Neural crest cell (in vitro differentiated cells): ENCODE measurements around the gene ZNF385B. TPM values are rescaled to one million over a fixed set of nuclear protein-coding genes. Genes with fewer than 3 reads are reported as not detected.

Experiments
- DNase-seq: peaks from one replicate; pipeline ENCODE4 v3.0.0; 2021; ENCODE audit warnings: low read depth, mixed read lengths, low spot score
- H3K27ac Mint-ChIP-seq: one replicate; pipeline ENCODE4 v1.8.0; 2021; ENCODE audit warnings: mild to moderate bottlenecking, mixed read lengths; ENCODE audit not compliant: unreplicated experiment
- H3K27me3 Mint-ChIP-seq: 2 replicates; pipeline ENCODE4 v1.8.0; 2021; ENCODE audit warnings: low read depth, mild to moderate bottlenecking, mixed read lengths
- H3K36me3 Mint-ChIP-seq: 2 replicates; pipeline ENCODE4 v1.8.0; 2021; ENCODE audit warnings: low read depth, mild to moderate bottlenecking, mixed read lengths
- H3K4me1 Mint-ChIP-seq: 2 replicates; pipeline ENCODE4 v1.8.0; 2021; ENCODE audit warnings: mixed read lengths
- H3K4me3 Mint-ChIP-seq: one replicate; pipeline ENCODE4 v1.8.0; 2021; ENCODE audit warnings: mild to moderate bottlenecking, mixed read lengths
- H3K9me3 Mint-ChIP-seq: 2 replicates; pipeline ENCODE4 v1.8.0; 2021; ENCODE audit warnings: mixed read lengths
- total RNA-seq: library from RNA; stranded (reverse); gene quantifications from 2 replicates; pipeline ENCODE4 v1.2.1, GENCODE V29; 2021
- TF ChIP-seq, protein P1 (sequence below): fragments of 200-600 bp; sonication (generic); conservative IDR thresholded peaks from 2 replicates; pipeline ENCODE4 v1.5.0; 2021; ENCODE audit warnings: antibody characterized with exemption, mild to moderate bottlenecking

Gene ZNF385B
- total RNA-seq, 1 donor from 2014 or later, result 2.1 TPM

DNA sequence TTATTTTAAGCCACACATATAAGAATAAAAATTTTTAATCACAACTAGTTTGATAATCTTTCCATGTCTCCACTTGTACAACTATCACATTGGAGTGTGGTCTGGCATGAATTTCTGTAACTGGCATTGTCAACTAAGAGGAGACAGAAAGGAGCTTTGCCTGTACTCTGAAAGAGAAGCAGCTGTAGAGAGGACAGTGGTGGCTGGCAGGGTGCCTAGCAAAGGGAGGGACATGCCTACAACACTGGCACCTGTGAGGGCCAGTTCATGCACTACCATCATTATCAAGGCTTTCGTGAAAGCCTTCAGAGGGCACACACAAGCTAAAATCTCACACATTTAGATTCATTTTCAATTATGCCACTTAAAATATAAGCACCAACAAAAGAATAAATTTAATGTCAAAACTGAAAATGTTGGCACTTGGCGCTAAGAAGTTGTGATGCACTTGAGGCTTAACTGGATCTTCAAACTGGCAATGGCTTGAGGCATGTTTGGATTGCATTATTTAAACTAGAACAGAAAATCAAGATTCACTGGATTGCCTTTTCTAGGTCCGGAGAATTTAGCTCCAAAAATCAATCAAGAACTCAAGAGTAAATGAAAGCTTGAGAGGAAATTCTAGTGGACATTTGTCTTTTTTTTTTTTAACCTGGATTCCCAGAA, 238.6 kb downstream of the ZNF385B start:
- no peak overlapping the region for H3K27ac Mint-ChIP-seq
- H3K27me3 Mint-ChIP-seq, result no peaks in the 10 kb centered on the region
- no peaks in the 10 kb centered on the region for H3K4me1 Mint-ChIP-seq
- no peak overlapping the region for H3K4me3 Mint-ChIP-seq
- no peak for DNase-seq
- peaks cover 5% of the 10 kb centered on the region for H3K9me3 Mint-ChIP-seq
- H3K36me3 Mint-ChIP-seq, result no peaks in the 10 kb centered on the region
- TF ChIP-seq, protein P1, sequence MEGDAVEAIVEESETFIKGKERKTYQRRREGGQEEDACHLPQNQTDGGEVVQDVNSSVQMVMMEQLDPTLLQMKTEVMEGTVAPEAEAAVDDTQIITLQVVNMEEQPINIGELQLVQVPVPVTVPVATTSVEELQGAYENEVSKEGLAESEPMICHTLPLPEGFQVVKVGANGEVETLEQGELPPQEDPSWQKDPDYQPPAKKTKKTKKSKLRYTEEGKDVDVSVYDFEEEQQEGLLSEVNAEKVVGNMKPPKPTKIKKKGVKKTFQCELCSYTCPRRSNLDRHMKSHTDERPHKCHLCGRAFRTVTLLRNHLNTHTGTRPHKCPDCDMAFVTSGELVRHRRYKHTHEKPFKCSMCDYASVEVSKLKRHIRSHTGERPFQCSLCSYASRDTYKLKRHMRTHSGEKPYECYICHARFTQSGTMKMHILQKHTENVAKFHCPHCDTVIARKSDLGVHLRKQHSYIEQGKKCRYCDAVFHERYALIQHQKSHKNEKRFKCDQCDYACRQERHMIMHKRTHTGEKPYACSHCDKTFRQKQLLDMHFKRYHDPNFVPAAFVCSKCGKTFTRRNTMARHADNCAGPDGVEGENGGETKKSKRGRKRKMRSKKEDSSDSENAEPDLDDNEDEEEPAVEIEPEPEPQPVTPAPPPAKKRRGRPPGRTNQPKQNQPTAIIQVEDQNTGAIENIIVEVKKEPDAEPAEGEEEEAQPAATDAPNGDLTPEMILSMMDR, result no peak

DNA sequence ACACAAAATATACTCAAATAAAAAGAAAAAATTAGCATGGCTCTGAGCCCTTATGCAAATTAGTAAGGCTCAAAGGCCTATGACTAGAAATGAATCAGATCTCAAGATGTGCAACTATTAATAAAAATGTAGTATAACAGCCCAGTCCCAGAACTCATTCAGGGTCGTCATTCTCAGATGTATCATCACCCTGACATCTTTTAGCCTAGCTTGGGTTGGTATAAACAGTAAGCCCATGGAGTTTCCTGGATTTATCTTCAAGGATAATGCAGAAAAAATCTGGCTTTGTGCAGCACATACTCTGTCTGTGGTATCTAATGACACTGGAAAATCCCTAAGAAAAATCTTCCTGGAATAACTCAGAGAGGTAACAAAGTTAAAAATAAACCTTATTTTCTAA, 239.3 kb downstream of the ZNF385B start:
- H3K4me3 Mint-ChIP-seq, result no peak overlapping the region

DNA sequence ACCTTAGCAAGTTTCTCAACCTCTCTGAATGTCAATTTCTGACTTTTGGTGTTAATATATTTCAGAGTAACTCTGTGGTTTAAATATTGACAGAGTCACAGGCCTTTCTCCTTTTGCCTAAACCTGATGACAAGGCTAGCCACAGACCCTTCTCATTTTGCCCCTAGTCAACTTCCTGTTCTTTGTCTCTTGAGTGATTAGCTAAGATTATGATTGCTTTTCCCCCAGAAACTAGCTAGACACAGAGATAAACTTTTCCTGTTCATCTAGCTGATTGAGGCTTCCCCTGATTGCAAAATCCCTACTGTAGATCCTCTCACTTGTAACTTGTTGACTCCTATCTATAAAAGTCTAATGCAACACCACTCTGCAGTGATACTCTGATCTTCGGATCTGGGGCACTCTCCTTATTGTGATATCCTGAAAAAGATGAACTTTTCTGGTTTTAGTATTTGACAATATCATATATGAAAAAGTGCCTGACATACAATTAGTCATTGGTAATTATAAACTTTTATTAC, 241.4 kb downstream of the ZNF385B start:
- H3K36me3 Mint-ChIP-seq, result no peaks in the 10 kb centered on the region
- H3K9me3 Mint-ChIP-seq, result peaks cover 5% of the 10 kb centered on the region
- H3K4me1 Mint-ChIP-seq, result no peaks in the 10 kb centered on the region
- H3K4me3 Mint-ChIP-seq, result no peak overlapping the region
- no peak for DNase-seq
- TF ChIP-seq, protein P1, result no peak
- H3K27me3 Mint-ChIP-seq, result no peaks in the 10 kb centered on the region
- H3K27ac Mint-ChIP-seq, result no peak overlapping the region

More for the DNA sequence above, 239.3 kb downstream of the ZNF385B start:
- TF ChIP-seq, protein P1, result no peak
- Mint-ChIP-seq H3K4me1 (no peaks in the 10 kb centered on the region), H3K27ac (no peak overlapping the region), H3K27me3 (no peaks in the 10 kb centered on the region), H3K36me3 (no peaks in the 10 kb centered on the region), H3K9me3 (peaks cover 5% of the 10 kb centered on the region)
- no peak for DNase-seq

DNA sequence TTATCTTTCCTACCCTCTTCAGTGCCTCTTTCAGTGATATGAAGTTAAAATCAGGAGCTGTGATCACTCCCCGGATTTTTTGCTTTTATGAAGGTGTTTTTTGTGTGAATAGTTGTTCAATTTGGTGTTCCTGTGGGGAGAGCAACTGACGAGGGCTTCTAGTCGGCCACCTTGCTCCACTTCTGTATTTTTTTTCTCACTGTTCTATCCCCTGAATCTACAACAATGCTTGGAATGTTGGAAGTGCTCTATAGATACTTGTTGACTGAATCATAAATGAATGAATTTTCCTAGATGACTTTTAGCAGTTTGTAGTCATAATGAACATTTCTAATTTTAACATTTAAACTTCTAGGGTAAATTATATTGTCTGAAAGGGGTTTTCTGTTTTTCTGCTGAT, 247.3 kb downstream of the ZNF385B start:
- peaks cover 2% of the 10 kb centered on the region for H3K4me1 Mint-ChIP-seq
- H3K27ac Mint-ChIP-seq, result no peak overlapping the region
- TF ChIP-seq, protein P1, result no peak
- no peaks in the 10 kb centered on the region for H3K36me3 Mint-ChIP-seq
- H3K4me3 Mint-ChIP-seq, result no peak overlapping the region
- no peaks in the 10 kb centered on the region for H3K27me3 Mint-ChIP-seq
- H3K9me3 Mint-ChIP-seq, result peaks cover 3% of the 10 kb centered on the region
- DNase-seq, result no peak

DNA sequence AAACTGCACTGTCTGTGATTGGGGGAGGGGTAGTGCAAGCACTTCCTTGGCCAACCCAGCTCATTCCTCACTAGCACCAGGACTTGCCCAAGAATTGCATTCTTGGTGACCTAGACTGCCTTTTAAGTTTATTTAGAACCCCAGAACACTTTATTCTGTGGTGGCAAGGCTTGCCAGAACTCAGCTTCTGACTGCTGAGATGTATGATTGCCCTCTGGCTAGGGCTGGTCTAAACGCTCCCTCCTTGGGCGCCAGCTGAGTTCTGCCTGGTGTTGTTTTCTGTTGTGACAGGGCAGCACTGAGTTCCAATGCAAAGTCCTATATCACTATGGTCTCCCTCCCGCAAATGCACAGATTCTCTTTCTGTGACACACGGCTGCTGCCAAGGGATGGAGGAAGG, 247.7 kb downstream of the ZNF385B start:
- TF ChIP-seq, protein P1, result no peak
- no peak for DNase-seq
- no peaks in the 10 kb centered on the region for H3K36me3 Mint-ChIP-seq
- H3K27me3 Mint-ChIP-seq, result no peaks in the 10 kb centered on the region
- no peak overlapping the region for H3K4me3 Mint-ChIP-seq
- H3K9me3 Mint-ChIP-seq, result peaks cover 3% of the 10 kb centered on the region
- no peak overlapping the region for H3K27ac Mint-ChIP-seq
- peaks cover 4% of the 10 kb centered on the region for H3K4me1 Mint-ChIP-seq
